C4-2B (cell line): ENCODE data around the gene TSFM.

Source experiments
- ZFX ChIP-seq: fragments of 450-650 bp; IDR thresholded peaks from 2 replicates; pipeline ENCODE4 v1.6.1; 2017
- TF ChIP-seq, protein P1 (sequence below): fragments of 450-650 bp; conservative IDR thresholded peaks from 2 replicates; pipeline ENCODE4 v1.5.1; 2017; ENCODE audit warnings: mild to moderate bottlenecking

DNA sequence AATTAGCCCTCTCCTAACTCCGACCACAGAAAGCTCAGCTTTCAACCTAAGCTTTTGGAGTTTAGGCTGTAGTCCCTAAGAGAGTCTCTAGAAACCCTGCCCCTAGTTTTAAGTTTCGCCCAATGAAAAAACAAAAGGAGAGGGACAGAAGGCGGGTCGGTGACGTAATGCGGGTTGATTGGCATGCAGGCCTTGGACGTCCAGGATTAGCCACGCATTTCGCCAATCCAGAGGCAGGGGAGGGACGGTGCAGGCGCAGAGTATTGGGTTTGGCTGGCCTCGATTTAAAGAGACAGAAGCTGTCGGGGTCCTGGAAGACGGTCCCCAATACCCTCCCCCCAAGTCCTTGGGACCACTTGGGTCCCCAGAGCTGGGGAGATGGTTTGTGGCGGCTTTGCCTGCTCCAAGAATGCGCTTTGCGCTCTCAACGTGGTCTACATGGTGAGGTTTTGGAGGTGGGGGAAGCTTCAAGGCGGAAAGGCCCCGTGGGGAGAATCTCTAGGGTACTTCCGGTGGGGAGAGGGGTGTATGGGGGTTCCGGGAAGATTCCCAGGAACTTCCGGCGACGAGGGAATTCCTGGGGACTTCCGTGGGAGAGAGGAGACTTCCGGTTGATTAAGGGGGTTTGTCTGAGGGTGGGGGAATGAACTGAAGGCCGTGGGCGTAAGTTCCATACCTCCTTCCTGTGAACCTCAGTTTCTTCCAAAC, 37.7 kb upstream of the TSFM start, which contains the start of gene TSPAN31:
- TF ChIP-seq, protein P1, sequence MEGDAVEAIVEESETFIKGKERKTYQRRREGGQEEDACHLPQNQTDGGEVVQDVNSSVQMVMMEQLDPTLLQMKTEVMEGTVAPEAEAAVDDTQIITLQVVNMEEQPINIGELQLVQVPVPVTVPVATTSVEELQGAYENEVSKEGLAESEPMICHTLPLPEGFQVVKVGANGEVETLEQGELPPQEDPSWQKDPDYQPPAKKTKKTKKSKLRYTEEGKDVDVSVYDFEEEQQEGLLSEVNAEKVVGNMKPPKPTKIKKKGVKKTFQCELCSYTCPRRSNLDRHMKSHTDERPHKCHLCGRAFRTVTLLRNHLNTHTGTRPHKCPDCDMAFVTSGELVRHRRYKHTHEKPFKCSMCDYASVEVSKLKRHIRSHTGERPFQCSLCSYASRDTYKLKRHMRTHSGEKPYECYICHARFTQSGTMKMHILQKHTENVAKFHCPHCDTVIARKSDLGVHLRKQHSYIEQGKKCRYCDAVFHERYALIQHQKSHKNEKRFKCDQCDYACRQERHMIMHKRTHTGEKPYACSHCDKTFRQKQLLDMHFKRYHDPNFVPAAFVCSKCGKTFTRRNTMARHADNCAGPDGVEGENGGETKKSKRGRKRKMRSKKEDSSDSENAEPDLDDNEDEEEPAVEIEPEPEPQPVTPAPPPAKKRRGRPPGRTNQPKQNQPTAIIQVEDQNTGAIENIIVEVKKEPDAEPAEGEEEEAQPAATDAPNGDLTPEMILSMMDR = no peak
- no peak for TF ChIP-seq ZFX
